GM21529 (cell line): ENCODE measurements around the gene IDS.
"Not testable (repeated sequence)": the region's sequence is repeated elsewhere in the genome, so short reads cannot be mapped to it uniquely, and the experiment has no call there.

Experiments used
- ATAC-seq: cut with Tn5 transposase; IDR thresholded peaks from one replicate; pipeline ENCODE4 v1.9.1; 2021; ENCODE audit not compliant: unreplicated experiment

Gene IDS, protein sequence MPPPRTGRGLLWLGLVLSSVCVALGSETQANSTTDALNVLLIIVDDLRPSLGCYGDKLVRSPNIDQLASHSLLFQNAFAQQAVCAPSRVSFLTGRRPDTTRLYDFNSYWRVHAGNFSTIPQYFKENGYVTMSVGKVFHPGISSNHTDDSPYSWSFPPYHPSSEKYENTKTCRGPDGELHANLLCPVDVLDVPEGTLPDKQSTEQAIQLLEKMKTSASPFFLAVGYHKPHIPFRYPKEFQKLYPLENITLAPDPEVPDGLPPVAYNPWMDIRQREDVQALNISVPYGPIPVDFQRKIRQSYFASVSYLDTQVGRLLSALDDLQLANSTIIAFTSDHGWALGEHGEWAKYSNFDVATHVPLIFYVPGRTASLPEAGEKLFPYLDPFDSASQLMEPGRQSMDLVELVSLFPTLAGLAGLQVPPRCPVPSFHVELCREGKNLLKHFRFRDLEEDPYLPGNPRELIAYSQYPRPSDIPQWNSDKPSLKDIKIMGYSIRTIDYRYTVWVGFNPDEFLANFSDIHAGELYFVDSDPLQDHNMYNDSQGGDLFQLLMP

DNA sequence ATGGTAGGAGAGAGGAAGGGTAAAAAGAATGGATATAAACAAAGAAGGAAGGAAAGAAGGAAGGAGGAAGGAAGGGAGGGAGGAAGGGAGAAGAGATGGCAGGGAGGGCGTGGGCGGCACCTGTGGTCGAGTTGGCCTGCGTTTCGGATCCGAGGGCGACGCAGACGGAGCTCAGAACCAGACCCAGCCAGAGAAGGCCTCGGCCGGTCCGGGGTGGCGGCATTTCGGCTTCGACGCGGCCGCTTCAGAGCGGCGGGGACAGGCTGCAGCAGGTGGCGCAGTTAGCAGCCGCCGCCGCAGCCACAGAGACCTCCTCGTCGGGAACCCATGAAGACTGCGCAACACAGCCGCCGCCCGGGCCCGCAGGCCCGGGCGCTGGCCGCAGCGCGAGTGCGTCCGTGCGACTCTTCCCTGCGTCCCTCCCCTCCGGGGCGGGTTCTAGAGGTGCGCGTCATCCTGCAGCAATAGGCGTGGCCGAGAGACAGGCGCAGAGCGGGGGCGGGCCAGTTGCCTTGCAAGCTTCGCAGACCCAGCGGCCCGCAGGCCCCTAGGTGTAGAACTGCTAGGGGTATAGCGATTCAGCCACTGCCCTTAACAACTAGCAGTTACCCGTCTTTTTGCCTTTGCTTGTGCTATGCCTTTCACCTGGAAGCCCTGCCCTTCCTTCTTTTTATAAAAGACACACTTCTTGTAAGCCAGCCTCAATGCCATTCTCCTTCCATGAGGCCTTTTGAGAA is at the start of gene IDS:
Gene IDS, minus strand, starts transcription at position 392 of the 737 bp plus-strand sequence. Its CDS starts 169 bp downstream, at position 223.
- peak; percentile 67 for ATAC-seq

DNA sequence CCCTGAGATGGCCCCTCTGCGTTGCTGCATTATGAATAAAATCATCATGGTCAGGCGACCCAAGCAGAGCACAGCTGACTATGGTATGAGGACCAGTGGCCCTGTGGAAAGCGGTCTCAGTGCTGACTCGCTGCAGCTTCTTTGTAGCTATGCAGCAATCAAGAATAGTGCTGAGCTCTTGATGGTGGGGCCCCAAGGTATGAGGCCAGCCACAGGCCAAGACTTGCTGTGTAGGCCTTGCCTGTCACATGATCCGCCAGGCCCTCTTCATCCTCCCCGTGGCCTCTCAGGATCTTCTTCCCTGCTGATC is 46.8 kb upstream of the IDS start:
- ATAC-seq = not testable (repeated sequence)

DNA sequence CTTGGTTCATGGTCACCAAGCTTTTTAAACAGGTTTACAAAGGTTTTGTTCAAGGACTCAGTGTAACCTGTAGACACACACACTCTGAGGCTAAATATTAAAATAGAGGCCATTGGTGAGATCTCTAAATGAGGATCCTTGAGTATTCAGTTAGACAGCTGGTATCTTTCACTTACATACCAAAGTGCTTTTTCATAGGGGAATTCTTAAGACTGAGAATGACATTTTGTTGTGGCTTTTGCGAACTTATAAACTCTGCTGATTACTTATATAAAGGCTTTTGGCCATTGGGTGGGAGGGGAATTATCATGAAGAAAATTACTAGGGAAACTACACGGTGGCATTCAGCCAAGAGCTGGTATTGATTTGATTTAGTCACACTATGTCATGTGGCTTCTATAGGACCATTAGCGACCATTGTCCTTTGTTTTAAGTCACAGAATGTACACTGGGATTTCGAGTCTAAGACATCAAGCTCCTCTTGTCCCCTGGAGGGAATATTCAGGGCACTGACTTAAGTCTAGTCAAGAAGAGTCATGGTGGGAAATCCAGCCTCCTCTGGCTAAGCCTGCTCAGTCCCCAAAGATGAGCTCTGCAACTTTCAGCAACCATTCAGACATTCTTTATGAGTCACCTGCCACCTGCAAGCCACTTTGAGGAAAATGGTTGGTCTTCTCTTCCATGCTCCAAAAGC is 46.3 kb upstream of the IDS start:
- peak; percentile 47 for ATAC-seq

DNA sequence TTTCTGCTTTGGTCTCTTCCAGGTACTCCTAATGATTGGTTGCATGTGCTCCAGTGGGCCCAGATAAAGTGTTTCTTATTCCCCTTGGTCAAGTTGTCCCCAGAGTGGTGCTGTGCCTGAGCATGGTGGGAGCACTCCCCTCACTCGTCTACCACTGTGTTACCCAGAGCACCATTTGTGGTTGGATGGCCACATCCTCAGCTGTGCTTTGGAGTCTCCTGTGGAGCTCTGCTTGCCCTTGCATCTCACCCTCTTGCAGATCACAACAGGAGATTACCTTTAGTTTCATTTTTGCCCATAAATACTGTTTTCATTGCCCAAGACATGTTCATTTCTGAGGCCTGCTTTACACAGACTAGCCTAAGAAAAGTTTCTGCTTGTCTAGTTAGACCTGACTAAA is 45.3 kb upstream of the IDS start:
- not testable (repeated sequence) for ATAC-seq

DNA sequence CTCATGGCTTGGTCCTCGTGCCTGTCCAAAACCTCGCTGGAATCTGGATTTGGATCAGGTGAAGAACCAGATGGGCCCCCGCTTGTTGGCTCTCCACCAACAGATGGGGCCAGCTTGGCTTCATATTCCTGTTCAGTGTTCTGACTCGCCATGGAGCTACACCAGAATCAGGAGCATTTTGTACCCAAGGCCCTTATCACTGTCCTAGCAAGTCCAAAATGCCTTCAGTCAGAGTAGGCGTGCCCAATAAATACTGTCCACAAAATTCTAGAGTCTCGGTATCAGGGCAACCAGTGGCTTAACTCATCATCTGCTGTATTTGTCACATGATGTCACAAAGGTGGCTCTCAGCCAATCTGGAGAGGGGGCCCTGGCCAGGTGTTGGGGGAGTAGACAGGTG is 44.6 kb upstream of the IDS start, which contains the start of gene HSFX3:
Gene HSFX3, minus strand, starts transcription at position 224 of the 400 bp plus-strand sequence. Its CDS starts 72 bp downstream, at position 152.
- not testable (repeated sequence) for ATAC-seq

DNA sequence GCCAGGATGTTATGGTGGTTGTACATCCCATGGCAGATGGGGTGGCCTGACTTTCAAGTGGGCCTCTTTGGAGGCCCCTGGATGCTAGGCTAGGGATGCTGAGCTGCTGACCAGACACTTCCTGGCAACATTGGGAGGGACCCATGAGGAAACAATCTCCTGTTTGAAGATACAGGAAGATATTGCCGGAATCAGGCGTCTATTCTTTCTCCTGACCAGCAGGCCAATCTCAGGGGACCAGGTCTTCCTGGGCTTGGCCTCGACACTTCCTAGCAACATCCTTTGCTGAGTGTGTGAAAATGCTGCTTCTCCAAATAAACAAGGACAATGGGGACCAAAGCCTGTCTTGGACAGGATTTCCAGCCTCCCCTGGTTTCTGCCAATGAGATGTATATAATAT is 42.7 kb upstream of the IDS start:
- not testable (repeated sequence) for ATAC-seq

DNA sequence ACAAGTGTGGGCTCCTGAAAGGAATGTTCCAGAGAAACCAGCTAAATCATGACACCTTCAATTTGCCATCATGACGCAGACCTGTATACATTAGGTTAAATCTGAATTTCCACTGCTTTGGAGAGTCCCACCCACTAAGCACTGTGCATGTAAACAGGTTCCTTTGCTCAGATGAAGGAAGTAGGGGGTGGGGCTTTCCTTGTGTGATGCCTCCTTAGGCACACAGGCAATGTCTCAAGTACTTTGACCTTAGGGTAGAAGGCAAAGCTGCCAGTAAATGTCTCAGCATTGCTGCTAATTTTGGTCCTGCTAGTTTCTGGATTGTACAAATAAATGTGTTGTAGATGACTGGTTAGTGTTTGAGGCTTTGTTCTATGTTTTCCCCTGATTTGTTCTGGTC is 41.9 kb upstream of the IDS start:
- not testable (repeated sequence) for ATAC-seq

DNA sequence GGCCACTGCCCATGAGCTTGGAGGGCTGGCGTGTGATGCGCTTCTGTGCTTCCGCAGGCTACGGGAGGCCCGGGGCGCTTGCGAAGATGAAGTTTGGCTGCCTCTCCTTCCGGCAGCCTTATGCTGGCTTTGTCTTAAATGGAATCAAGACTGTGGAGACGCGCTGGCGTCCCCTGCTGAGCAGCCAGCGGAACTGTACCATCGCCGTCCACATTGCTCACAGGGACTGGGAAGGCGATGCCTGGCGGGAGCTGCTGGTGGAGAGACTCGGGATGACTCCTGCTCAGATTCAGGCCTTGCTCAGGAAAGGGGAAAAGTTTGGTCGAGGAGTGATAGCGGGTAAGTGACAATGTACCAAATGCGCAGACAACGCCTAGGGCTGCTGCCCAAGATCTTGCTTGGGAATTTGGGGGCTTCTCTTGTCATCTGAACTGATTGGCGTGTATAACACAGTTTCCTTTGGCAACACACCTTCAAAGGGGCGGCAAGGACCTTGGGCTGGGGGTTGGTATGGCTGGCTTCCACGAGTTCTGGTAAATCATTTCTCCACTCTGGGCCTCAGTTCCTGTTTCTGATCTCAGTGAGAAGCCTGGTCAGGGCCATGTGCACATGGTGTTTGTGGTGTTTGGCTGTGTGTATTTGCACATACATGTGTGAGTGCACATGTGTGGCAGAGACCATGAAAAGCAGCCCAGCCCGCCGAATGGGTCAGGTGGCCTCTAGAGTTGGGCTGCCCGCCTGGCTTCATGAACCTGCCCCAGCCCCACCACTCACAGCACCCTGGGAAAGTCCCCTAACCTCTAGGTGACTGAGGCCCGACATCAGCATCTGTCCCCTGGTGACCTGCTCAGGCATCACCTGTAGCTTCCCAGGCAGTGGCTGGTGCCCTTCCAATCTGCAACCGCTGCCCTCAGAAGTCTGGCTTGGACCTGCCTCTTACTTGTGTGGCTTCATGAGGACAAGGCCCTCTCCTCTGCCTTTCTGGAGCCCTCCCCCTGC is 40.7 kb upstream of the IDS start:
- not testable (repeated sequence) for ATAC-seq

DNA sequence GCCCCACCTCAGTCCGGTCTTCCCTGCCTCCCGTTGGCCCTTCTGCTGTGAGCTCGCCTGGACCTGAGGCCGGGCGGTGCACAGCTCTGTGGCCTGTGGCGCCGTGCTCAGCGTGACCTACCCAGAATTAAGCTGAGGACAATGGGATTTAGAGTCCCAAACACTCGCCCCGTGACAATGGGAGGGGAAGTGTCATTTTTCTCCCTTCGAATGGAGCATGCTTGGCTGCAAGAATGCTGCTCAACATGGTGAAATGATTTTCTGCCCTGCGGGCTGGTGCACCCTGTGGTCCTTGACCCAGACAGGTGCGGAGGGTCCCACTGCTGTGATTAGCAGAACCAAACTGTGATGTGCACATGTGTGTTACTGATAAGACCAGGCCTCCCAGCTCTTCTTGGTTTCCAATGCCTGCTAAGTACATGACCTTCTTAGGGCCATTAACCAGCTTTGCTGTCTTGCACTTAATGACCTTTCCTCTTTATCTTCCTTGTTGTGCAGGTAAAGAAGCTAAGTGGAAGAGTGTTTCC is 36.5 kb upstream of the IDS start:
- no peak for ATAC-seq

DNA sequence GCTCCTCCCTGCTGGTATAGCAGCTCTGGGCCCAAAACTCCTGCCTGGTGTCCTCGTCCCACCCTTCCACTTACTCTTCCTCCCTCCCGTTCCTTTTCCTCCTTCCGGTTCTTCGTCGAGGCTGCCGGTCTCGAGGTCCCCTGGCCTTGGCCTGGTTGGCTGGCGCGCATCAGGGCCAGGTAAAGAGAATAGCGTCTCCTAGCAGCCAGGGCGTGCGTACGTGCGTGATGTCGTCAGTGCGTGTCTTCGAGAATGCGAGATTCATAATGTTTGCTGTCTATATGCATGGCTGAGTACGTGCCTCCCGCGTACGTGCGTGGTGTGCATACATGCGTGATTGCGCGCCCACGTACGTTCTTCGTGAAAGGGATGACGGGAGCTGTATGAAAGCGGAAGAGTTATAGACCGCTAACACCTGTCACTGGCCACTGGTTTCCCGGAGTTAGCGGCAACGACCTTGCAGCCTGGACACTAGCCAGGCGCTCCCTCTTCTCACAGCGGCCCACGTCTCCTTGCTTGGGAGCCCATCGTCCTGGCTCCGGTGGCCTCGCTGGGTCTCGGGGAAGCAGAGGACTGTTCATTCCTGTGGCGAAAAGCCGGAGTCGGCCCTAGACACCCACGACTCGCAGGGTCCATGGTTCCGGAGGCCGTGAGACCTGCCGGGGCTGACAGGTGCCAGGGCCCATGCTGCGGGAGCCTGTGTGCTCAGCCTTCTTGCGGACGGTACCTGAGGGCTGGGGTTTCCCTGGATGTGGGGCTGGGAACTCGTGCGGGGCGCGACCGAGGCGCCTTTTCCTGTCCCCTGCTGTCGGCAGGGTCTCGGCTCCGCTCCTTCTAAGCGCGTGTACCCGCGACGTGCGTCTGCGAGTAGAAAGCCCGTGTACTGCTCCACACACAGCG is 35.8 kb upstream of the IDS start, which contains the start of gene EOLA1:
Gene EOLA1, plus strand, starts transcription at position 392 of the 900 bp plus-strand sequence. CDS start 4,619 bp downstream, outside the sequence.
- peak; percentile 74 for ATAC-seq

DNA sequence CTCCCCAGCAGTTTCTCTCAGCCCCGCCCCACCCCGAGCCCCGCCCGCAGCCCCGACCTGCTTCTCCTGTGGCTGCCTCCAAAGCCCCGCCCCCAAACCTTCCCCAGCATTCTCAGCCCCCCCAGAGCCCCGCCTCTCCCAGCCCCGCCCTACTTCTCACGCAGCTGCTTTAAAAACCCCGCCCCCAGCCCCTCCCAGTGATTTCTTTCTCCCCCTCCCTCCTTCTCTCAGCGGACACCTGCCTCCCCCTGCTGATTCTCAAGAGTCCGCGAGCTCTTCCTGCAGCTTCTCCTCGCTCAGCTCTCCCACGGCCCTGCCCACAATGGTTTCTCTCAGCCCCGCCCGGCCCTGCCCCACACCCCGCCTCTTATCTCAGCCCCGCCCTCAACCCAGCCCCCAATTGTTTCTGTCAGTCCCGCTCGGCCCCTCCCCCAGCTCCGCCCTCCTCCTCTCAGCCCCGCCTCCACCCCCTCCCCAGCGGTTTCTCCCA is 35.1 kb upstream of the IDS start:
- peak; percentile 4 for ATAC-seq

DNA sequence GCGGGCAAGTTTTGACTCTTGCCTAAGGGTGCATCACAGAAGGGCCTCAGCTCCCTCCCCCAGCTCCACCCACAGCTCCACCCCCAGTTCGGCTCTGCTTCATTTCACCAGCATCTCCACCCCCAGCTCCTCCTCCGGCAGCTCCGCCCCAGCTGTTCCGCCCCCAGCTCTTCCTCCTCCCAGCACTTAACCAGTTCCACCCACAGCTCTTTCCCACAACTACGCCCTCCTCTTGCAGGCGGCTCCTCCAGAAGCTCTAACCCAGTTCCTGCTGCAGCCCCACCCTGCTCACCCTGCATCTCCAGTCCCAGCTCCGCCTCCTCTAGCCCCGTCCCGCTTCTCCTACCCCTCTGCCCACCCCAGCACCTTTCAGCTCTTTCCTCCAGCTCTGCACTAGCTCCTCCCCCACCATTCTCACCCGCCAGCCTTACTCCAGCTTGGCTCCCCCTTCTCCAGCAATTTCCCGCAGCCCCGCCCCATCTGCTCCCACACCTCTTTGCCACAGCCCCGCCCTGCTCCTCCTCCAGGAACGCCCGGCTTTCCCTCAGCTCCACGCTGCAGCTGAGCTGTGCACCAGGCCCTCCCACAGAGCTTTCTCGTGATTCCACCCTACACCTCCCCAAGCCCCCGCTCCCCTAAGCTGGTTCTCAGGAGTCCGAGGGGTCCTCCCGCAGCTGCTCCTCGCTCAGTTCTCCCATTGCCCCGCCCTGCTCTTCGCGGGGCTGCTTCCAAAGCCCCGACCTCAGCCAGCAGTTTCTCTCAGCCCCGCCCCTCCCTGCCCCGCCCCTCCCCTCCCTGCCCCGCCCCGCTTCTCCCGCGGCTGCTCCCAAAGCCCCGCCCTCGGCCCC is 34.4 kb upstream of the IDS start:
- peak; percentile 54 for ATAC-seq

DNA sequence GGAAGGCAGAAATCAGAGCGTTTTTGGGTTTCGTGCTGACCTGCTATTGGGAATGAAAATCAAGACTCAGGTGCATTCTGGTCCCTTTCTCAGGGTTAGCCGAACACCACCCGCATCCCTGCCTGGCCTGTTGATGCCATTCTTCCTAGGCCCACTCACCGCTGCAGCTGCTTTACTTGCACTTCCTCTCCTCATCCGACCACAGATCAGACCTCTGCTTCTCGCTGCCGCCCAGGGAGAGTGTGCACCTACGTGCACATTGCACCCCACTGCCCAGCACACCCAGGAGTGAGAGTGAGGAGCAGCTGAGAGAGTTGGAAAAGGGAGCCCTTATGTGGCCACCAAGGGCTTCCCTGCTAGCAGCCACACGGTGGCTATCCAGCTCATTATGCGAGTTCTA is 32.4 kb upstream of the IDS start:
- not testable (repeated sequence) for ATAC-seq

DNA sequence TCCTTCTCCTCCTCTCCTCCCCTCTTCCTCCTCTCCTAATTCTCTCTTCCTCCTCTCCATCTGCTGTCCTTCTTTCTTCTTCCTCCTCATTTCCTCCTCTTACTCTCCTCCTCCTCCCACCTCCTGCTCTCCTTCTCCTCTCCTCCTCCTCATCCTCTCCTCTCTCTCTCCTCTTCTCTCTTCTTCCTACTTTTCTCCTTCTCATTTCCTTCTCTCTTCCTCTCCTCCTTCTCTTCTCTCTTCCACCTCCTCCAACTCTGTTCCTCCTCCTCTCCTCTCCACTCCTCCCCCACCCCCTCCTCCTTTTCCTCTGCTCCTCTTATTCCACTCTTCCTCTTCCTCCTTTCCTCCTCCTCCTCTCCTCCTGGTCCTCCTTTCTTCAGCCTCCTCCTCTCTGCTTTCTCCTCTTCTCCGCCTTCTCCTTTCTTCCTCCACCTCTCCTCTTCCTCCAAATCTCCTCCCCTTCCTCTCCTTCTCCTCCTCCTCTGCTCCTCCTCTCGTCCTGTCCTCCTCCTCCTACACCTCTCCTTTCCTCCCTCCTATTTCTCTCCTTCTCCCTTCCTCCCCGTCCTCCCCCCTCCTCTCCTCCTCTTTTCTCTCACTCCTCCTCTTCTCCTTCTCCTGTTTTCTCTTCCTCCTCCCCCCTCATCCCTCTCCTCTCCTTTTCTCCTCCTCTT is 30.0 kb upstream of the IDS start:
- not testable (repeated sequence) for ATAC-seq

DNA sequence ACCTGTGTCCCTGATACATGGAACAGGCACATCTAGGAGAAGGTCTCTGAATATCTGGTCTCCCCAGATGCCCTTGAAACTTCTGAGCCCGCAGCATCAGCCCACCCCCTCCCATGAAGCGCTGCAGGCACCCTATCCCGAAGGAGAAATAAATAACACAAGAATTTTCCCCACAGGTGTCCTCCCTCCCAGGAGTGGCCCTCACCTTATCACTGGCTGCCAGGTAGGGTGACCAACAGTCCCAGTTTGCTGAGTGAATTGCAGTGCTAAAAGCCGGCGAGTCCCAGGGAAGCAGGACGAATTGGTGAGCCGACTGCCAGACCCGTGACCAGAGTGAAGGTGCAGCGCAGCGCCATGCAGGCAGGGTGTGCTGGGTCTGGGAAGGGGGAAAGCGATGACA is 28.9 kb upstream of the IDS start:
- ATAC-seq = not testable (repeated sequence)

DNA sequence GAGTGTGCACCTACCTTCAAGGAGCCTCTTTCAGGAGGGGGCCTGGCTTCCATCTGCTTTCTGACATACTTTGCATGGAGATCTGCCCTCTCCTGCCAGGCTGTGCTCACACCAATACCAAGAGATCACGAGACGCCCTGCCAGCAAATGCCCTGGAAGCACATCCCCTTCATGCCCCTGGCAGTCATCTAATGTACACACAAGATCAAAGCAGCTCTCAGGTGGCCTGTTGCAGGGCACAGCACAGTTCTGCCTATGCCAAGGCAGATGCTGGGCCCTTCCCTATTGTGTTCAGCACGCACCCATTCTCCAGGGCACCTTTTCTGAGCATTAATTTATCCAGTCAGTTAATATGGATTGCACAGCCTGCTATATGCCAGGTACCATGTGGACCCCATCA is 27.8 kb upstream of the IDS start:
- ATAC-seq = not testable (repeated sequence)

DNA sequence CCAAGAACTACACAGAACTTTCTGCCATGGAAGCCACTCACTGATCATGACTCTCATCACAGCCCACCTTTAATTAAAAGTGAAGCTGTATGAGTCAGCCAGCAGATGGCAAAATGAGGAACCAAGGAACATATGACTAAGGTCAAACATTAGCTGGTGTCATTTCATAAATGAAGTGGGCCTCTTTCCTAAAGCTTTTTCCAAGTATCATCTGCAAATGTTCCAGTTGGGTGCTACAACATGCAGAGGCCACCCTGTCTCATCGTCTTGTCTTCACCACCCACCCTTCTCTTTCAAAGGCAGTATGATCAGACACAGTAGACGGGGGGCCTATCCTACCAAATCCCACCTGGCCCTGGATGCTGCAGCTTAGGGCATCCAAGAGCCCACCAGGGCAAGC is 26.5 kb upstream of the IDS start:
- peak; percentile 64 for ATAC-seq
